HG03139 (cell line): Measurements from ENCODE around the gene GH1.

ENCODE experiments used
- ATAC-seq: cut with Tn5 transposase; IDR thresholded peaks from one replicate; pipeline ENCODE4 v1.9.1; 2021; ENCODE audit not compliant: unreplicated experiment

GH1 gene

DNA sequence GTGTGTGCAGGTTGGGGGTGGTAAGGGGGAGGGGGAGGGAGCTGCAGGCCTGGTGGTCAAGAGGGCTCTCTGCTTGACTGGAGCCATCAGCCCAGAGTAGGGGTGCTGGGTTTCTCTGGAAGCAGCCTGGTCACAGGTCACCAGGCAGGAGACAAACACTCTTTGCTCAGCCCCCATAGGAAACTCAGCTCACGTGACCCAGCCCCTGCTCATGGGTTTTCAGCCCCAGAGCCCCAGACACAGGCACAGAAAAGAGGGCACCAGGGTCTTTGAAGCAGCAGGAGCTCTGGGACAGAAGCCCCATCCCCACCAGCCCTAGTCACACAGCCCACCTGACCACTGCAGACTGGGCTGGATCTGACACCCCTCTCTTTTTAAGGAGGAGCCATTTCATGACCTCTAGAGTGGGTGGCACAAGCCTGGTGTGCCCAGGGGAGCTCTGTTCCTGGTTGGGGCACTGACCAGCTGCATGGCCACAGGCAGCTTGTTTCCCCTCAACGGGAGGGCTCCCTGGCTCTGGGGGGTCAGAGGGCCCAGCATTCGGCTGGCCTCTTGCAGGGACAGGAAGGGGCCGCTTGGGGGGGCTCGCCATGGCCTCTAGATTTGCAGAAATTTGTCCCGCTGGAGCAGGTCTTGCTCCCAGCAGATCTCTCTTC, 27.3 kb upstream of the GH1 start:
- ATAC-seq = no peak

DNA sequence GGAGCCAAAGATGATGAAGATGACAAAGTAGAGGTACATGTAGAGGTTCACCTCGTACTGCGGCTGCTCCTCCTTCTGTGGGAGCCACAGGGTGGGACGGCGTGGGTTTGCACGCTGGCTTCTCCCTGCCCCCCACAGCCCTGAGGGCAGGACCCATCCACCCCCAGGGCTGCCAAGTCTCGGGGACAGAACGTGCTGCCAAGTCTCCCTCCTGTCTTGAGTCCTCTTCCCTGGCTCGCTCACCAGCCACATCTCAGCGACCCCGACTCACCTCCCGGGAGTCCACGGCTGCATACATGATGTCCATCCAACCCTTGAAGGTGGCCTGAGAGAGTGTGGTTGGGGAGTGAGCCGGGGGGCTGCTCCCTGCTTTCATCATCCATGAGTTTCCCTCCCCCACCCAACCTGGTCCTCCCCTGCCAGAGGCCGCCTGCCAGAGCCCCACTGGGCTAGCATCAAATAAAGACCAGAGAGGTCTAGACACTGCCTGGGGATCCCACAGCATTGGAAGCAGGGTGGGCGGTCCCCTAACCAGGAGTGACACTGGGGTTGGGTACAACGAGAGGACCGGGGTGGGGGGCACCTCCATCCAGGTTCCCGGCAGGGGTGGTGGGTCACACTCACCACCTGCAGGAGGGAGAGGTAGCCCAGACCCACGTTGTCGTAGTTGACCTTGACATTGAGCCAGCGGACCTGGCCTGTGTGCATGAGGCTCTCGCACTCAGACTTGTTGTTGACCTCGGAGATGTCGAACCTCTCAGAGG, 26.3 kb upstream of the GH1 start:
- ATAC-seq = no peak

DNA sequence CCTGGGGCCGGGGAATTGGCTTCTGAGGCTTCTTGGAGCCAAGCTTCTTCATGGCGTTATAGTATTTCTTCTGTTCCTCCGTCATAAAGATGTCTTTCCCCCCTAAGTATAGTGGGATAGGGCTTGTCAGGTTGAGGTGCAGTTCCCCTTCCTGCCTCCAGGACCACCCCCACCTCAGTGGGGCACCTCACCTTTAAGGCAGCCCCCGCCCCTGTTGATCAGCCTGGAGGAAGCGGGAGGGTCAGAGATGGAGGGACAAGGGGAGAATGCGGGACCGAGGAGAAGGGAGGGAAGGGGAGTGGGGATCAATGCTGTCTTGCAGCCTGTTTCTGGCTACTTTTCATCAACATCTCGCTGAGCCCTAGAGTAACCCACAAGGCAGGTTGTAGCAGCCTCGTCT, 25.1 kb upstream of the GH1 start:
- no peak for ATAC-seq

DNA sequence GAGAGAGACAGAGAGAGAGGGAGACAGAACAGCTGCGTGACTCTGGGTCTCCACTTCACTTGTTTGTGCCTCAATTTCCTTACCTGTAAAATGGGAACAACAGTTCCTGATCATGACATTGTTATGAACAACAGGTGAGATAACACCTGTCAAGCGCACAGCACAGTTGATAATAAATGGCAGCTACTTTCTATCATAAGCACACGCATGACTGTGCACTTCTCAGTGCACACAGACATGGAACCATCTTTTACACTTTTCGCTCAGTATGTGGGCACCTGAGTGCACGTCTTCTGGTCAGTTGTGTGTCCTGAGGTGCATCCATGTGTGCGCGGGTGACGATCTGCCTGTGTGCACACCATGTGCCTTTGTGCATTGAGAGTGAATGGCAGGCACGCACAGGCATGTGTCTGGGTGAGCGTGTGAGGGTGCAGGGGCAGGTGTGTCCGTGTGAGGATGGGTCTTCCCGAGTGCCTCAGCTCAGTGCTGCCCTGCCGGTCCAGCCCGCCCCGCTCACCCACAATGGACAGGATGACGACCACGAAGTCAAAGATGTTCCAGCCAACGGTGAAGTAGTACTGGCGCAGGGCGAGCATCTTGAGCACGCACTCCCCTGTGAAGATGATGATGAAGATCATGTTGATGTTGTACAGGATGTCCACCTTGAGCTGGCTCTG, 23.8 kb upstream of the GH1 start:
- ATAC-seq = no peak

DNA sequence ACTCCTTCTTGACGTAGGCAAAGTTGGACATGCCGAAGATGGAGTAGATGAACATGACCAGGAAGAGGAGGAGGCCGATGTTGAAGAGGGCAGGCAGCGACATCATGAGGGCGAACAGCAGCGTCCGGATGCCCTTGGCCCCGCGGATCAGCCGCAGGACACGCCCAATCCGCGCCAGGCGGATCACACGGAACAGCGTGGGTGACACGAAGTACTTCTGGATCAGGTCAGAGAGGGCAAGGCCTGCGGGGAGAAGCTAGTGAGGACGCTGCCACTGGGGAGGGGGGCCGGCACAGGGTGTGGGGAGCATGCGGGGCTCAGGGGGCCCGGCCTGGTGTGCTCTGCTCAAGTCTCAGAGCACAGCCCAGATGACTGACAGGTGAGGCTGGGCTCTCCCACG, 23.1 kb upstream of the GH1 start:
- no peak for ATAC-seq

DNA sequence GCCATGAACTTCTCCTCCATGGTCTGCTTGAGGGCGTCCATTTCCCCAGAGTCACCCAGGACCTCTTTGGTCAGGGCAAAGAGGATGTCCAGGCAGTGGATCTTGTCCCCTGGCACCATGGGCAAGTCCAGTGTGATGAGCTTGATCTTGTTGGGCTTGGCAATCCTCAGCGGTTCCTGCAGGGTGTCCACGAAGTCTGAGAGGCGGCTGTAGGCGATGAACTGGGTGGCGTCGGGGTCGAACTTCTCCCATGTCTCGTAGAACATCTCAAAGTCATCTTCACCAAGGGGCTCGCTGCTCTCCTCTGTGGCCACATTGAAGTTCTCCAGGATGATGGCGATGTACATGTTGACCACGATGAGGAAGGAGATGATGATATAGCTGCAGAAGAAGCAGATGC, 22.5 kb upstream of the GH1 start:
- no peak for ATAC-seq

DNA sequence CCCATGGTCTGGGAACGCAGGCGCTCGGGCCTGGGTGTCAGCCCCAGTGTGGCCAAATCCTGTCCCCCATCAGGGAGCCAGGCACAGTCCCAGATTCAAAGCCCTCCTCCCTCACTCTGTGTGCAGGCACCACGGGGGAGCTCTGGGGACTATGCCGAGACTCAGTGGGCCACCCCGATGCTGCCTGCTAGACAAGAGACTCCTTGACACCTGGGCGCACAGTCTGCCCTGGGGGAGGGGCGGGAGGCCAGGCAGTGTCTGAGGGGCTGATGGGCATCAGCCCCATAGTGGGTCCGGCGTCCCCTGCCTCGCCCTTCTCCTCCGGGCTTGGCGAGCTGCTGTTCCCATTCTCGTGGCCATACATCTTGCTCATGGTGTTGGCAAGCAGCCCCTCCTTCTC, 21.9 kb upstream of the GH1 start:
- no peak for ATAC-seq

DNA sequence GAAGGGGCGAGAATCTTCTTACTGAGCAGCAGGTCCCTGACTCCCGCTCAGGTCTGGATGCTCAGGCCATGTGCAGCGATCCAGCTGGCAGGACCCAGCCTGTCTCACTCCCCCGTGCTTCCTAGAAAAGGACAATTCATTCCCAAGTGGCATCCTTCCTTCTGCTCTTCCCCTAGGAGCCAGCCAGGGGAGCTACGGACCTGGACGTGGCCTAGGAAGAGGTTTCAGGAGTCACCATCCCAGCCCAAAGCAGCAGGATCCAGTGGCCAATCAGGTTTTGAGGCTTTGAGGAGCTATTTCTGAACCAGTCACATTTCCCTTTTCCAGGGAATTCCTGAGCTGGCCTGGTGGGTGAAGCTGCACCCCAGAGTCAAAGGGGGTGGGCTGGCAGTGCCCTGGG, 21.2 kb upstream of the GH1 start:
- ATAC-seq = no peak

DNA sequence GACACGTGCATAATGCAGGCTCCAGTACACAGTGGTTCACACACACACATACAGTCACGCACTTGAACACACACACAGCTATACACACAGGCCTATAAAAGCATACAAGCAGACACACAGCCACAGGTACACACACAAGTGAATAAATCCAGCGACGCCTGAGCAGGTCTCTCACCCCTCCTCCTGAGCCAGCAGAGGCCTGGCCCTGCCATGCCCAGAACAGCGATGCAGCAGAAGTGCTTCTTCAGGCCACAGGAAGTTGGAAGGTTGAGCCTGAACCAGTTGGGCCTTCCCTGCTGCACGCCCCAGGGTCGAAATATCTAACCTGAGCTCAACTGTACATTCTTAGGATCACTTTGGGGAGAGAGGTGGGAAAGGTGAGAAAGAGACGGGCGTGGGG, 20.8 kb upstream of the GH1 start:
- no peak for ATAC-seq

DNA sequence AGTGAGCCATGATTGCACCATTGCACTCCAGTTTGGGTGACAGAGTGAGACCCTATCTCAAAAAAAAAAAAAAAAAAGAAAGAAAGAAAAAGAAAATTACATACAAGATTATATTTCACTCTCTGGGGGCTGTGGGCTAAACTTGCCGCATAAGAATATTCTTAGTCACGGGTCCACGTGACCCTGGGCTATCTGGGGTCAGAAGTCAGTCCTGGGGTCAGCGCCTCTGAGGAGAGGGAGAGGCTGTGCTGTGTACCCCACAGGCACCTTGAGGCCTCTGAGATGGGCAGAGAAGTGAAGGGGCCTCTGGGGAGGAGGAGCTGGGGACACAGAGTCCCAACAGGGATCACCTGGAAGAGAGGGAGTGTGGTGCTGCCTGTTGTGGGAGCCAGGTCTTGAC, 19.3 kb upstream of the GH1 start:
- ATAC-seq = no peak

DNA sequence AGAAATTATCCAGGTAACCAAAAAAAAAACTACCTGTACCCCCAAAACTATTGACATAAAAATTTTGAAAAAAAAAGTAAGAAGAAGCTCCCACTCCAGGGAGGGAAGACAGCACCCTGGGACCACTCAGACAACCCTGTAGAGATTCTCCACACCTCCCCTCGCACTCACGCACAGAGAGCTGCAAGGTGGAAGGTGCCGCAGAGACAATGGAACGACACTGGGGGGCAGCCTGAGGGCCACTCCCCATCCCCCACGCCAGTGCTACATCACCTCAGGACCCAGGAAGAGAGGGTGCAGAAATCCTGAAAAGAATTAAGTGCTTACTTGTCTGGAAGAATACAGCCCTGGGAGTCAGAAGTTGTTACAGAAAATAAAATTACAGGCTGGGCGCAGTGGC, 18.7 kb upstream of the GH1 start:
- no peak for ATAC-seq

DNA sequence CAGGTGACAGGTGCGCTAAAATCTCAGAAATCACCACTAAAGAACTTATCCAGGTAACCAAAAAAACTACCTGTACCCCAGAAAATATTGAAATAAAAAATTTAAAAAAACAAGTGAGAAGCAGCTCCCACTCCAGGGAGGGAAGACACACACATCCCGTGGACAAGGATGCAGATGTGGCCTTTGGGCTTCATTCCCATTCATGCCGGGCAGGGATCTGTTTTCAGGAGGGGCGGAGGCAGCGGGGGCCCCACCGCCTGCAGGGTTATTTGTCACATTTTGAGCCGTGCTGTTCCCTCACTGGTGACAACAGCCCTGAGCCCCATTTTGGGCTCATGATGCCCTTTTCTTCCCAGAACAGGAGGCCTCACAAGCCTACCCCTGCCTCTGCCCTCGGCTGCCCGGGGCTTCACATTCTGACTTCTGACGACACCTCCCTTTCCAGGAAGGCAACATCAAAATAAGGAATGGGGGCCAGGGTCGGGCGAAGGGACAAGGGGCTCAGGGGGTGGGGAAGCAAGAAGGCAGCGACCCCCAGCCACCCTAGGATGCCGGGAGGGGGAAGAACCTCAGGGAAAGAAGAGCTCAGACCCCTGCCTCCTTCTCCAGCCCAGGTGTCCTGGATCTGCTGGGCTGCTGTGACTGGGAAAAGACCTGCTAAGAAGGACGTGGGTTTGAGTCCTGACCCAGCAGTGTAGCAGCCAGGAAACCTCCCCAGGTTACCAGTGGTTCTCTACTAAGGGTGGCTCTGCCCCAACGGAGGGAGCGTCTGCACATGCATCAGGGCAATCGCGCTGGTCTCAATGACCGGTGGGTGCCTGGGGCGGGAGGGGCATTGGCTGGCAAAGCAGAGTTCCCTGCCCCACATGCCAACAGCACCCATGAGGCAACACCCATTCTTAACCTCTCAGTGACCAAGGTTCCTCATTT, 15.8 kb upstream of the GH1 start:
- ATAC-seq = no peak

DNA sequence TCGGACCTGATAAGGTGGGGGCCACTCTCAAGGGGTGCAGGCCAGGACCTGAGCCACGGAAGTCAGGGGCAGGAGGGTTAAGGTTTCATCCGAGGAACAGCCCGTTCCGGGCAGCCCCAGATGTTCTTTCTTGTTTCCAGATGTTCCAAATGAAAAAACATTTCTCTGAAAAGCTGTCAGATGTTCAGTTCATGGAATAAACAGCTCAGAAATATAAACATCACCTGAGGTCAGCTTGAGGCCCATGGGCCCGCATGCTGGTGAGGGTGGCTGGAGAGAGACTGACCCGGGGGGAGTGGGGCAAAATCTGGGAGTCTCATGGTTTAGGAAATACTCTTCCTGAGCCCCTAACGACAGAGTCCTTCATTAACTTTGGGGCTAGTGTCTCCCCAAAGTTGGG, 15.0 kb upstream of the GH1 start:
- no peak for ATAC-seq

DNA sequence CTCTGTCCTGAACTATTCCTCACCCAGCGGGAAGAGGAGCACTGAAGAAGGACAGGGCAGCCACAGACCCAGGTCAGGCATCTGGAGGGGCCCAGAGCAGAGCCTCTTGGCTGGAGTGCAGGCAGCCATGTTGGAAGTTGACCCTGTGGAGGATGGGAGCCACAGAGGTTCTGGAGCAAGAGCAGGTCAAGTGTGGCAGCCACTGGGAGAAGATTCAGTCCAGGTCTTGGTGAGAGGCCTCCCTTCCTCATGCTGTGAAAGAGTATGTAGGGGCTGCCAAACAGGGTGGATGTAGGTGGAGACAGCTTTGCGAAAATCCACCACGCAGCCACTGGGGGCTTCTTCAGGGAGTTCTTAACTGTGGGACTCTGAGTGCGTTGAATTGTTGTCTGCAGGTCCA, 14.1 kb upstream of the GH1 start:
- ATAC-seq = peak; percentile 2

DNA sequence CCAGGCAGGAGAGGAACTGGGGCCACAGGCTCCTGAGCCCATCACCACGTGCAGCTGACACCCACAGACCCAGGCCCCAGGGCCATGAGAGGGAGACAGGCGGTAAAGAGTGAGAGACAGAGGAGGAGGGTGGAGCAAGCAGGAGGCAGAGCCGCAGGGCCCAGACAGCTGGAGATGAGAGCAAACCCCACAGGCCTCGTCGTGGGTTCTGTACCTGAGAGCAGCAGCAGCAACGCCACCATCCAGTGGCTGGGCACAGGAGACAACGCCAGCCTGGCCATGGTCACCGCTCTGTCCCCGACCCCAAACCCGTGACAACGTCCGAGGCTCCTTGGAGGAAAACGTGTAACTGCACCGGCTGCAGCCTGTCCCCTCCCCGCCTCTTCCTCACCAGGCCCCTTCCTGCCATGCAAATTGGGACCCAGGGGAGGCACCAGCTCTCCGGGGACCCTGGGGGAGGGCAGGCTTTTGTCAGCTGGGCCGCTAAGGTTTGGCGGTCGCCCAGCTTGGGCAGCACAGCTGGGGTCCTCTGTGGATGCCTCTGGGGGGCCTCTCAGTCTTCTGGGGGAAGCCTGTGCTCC, 13.4 kb upstream of the GH1 start, which contains the start of gene CD79B:
Gene CD79B (minus strand): TSS at position 351 of the 581 bp plus-strand sequence. CDS start 70 bp downstream, at position 281.
- ATAC-seq = peak; percentile 66

DNA sequence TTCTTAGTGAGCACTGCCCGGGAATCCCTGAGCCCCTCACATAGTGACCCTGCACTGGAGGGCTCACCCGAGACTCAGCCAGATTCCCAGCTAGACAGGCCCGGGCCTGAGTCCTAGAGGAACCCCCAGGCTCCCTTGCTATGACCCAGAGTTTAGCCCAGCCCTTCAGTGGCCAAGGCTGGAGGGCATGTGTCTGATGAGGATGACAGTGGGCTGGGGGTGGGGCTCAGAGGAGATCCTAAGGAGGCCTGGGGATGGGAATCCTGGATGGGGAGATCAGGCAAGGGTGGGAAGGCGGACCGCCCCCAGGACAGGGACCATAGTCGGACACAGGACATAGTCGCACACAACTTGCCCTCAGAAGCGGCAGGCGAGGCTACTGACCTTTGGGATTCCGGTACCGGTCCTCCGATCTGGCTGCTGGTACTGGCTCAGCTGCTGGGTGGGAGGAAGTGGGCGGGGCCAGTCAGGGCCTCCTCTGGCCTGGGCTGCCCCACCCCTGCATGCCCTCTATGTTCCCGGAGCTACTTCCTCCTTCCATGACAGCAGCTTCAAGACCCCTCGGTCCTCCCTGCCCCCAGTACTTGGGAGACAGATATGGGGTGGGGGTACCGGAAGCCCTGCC, 12.4 kb upstream of the GH1 start:
- no peak for ATAC-seq

DNA sequence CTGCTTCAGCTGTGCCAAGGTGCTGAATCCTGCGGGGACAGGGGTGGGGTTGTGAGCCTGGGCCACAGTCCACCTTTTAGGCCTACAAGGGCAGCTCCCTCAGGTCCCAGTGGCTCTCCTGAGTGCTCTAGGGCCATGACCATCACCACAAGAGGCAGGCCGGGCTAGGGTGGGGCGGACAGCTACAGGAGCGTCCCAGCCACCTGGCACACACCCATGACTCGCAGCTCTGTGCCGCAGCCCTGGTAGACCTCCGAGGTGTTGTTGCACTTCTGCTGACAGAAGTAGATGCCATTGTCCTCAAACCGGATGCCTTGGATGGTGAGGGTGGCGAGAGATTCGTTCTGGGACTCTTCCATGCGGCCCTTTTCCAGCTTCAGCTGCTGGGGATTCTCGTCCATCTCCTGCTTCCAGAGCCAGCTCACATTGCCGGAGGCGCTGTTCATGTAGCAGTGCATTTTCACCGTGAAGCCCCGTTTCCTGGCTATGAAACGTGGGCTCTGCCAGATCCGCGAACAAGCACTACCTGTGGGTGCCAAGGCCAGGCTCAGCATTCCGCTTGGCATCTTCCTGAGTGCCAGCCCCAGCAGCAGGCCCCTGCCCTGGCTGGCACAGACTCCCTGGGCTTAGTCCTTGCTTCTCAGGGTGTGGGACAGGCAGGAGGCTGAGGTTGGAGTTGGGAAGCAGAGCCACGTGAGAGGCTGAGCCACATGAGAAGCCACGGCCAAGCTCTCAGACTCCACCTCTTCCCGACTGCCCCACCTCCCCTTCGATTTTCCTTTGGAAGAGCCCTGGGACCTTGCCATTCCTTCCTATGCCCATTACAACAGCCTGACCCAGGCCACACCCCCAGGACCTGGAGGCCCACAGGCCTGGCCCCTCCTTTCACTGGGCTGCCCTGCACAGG, 11.5 kb upstream of the GH1 start:
- ATAC-seq = no peak

DNA sequence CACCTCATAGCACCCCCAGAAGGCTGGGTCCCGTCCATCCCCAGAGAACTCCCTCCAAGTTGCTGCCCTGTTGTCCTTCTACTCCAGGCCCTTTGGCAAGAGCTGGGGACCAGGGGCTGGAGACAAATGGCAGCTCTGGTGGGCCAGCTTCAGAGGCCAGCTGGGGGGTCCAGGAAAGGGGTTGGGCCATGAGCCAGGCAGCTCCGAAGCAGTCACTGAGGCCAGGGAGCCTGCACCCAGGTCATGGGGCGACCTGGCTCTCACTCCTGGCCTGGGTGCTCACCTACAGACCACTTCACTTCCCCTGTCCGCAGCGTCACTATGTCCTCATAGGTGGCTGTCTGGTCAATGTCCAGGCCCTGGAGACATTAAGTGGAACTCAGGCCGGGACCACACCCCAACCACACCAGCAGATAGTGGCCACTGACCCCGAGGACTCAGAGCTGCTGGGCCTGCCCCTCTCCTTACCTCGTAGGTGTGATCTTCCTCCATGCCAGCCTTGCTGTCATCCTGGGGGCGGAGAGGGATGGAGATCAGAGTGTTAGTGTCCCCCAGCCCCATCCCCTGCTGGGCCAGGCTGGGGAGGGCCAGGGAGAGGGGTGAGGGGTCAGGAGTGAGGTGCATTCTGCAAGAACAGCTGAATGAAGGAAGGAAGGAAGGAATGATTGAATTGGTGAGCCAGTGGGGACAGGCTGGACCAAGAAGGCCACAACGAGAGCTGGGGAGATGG, 10.5 kb upstream of the GH1 start:
- ATAC-seq = no peak
